ENCODE results near the gene MED10. TPM values are rescaled to one million over a fixed set of nuclear protein-coding genes. Genes with fewer than 3 reads are reported as not detected.
A peak's percentile ranks its signal among the peaks of the same experiment; 100 is the strongest.

Gene MED10
- total RNA-seq, 1 experiment from 2014 or later, result 34.0 TPM

DNA sequence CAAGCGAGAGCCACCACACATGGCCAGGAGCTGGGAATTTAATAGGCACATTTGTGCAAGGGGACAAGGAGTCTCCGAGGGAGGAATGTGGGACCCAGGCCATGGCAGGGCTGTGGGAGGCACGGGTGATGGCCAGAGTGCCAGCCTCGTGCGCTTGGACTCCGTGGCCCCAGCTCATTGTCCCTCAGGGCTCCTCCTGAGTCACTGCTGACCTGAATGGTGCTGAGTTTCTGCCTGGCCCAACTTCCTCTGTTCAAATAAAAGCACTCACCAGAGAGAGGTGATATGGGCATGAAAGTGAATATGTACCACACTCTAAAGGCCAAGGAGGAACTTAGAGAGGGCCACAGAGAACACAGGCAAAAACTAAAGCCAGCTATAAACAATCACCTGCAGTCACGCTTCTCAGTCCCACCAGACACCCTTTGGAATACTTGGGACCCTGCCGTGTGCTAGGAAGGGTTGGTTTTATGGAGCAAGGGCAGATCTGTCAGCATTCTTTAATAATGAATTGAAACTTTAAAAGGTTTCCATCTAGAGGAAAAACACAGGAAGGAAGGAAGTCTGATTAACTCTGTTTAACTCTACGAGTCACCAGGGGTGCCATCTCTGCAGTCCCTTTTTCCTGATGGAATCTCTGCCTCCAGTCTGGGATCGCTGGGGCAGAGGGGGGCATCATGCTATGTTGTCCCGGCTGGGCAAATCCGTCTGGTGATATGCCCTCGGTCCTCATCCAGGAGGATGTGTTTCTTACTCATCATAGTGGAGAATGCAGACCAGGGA, 45.2 kb upstream of the MED10 start:
- ATAC-seq, result no peak

DNA sequence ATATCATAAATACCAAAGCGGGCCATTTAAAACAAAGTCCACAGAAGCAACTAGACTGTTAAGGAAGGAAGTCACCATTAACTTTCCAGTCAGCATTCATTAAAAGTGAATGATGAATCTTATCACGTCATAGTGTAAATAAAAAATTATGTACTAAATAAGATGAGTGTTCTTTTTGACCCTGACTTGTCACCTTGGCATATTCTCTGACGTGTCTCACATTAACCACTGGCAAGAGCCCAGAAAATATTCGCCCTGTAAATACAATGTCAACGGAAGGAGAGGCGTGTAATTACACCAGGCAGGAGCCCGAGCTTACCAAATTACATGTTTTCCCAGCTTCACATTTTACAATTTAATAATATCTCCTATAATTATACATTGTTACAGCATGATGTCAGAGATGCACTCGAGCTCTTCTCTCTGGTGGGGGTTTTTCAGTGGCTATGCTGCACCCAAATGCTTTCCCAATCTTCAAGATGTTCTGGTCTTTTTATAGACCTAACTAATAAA, 41.0 kb upstream of the MED10 start:
- DNase-seq (ENCODE audit: low read depth, low spot score), result peak; percentile 18
- in situ Hi-C loops (cut with HindIII; ENCODE audit: low pct_unique_long_range_greater_than_20kb, low sequenced_read_pairs) (no loop called here), intact Hi-C loops (cut with micrococcal nuclease; ENCODE audit: unreplicated experiment) (no loop called here)
- CTCF ChIA-PET, result interaction anchor here (0.6 kb wide), 1 partner anchor 38 kb away, joined by 3 read pairs; no protein-coding TSS in a partner anchor
- Histone ChIP-seq H3K4me3 (ENCODE audit: low read depth in 2 of 2, low read length in 2 of 2) (no peak overlapping the region), H3K36me3 (ENCODE audit: control insufficient read depth, insufficient read depth, low read length) (no peaks in the 10 kb centered on the region), H3K27ac (ENCODE audit: low read length) (no peak overlapping the region), H3K9me3 (ENCODE audit: control insufficient read depth, insufficient read depth, low read depth, low read length) (no peaks in the 10 kb centered on the region), H3K4me1 (ENCODE audit: control insufficient read depth, insufficient read depth, low read length) (no peaks in the 10 kb centered on the region), H3K27me3 (ENCODE audit: control insufficient read depth, insufficient read depth, low read length) (no peaks in the 10 kb centered on the region)
- no TSS peak for BruUV-seq (replicated peaks)
- no peak for ATAC-seq
- POLR2A ChIA-PET, result no interaction called here
- TF ChIP-seq POLR2AphosphoS5 (IDR thresholded peaks at IDR 0.05; ENCODE audit: low read depth, low read length) (no peak), SIN3A (IDR thresholded peaks at IDR 0.05; ENCODE audit: borderline replicate concordance, insufficient read depth, low read depth, low read length) (no peak), TCF7L2 (IDR thresholded peaks at IDR 0.05; ENCODE audit: low read depth, low read length) (no peak)
- TF ChIP-seq, protein P1, sequence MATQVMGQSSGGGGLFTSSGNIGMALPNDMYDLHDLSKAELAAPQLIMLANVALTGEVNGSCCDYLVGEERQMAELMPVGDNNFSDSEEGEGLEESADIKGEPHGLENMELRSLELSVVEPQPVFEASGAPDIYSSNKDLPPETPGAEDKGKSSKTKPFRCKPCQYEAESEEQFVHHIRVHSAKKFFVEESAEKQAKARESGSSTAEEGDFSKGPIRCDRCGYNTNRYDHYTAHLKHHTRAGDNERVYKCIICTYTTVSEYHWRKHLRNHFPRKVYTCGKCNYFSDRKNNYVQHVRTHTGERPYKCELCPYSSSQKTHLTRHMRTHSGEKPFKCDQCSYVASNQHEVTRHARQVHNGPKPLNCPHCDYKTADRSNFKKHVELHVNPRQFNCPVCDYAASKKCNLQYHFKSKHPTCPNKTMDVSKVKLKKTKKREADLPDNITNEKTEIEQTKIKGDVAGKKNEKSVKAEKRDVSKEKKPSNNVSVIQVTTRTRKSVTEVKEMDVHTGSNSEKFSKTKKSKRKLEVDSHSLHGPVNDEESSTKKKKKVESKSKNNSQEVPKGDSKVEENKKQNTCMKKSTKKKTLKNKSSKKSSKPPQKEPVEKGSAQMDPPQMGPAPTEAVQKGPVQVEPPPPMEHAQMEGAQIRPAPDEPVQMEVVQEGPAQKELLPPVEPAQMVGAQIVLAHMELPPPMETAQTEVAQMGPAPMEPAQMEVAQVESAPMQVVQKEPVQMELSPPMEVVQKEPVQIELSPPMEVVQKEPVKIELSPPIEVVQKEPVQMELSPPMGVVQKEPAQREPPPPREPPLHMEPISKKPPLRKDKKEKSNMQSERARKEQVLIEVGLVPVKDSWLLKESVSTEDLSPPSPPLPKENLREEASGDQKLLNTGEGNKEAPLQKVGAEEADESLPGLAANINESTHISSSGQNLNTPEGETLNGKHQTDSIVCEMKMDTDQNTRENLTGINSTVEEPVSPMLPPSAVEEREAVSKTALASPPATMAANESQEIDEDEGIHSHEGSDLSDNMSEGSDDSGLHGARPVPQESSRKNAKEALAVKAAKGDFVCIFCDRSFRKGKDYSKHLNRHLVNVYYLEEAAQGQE (IDR thresholded peaks at IDR 0.05; ENCODE audit: insufficient read depth in 1 of 2, low read depth in 2 of 2, low read length in 1 of 2), result no peak
- TF ChIP-seq, protein P2, sequence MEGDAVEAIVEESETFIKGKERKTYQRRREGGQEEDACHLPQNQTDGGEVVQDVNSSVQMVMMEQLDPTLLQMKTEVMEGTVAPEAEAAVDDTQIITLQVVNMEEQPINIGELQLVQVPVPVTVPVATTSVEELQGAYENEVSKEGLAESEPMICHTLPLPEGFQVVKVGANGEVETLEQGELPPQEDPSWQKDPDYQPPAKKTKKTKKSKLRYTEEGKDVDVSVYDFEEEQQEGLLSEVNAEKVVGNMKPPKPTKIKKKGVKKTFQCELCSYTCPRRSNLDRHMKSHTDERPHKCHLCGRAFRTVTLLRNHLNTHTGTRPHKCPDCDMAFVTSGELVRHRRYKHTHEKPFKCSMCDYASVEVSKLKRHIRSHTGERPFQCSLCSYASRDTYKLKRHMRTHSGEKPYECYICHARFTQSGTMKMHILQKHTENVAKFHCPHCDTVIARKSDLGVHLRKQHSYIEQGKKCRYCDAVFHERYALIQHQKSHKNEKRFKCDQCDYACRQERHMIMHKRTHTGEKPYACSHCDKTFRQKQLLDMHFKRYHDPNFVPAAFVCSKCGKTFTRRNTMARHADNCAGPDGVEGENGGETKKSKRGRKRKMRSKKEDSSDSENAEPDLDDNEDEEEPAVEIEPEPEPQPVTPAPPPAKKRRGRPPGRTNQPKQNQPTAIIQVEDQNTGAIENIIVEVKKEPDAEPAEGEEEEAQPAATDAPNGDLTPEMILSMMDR (IDR thresholded peaks at IDR 0.05), result no peak

More for the DNA sequence above, 45.2 kb upstream of the MED10 start:
- DNase-seq (ENCODE audit: low read depth, low spot score), result no peak
- H3K36me3 ChIP-seq (ENCODE audit: control insufficient read depth, insufficient read depth, low read length), result no peaks in the 10 kb centered on the region
- H3K4me3 ChIP-seq (ENCODE audit: low read depth in 2 of 2, low read length in 2 of 2), result no peak overlapping the region
- TF ChIP-seq POLR2AphosphoS5 (IDR thresholded peaks at IDR 0.05; ENCODE audit: low read depth, low read length) (no peak), SIN3A (IDR thresholded peaks at IDR 0.05; ENCODE audit: borderline replicate concordance, insufficient read depth, low read depth, low read length) (no peak), TCF7L2 (IDR thresholded peaks at IDR 0.05; ENCODE audit: low read depth, low read length) (no peak)
- TF ChIP-seq, protein P1 (IDR thresholded peaks at IDR 0.05; ENCODE audit: insufficient read depth in 1 of 2, low read depth in 2 of 2, low read length in 1 of 2), result no peak
- TF ChIP-seq, protein P2 (IDR thresholded peaks at IDR 0.05), result no peak
- in situ Hi-C loops (cut with HindIII; ENCODE audit: low pct_unique_long_range_greater_than_20kb, low sequenced_read_pairs), result no loop called here
- no peaks in the 10 kb centered on the region for H3K9me3 ChIP-seq (ENCODE audit: control insufficient read depth, insufficient read depth, low read depth, low read length)
- intact Hi-C loops (cut with micrococcal nuclease; ENCODE audit: unreplicated experiment), result no loop called here
- BruUV-seq (replicated peaks), result no TSS peak
- no peaks in the 10 kb centered on the region for H3K4me1 ChIP-seq (ENCODE audit: control insufficient read depth, insufficient read depth, low read length)
- CTCF ChIA-PET, result no interaction called here
- no peak overlapping the region for H3K27ac ChIP-seq (ENCODE audit: low read length)
- H3K27me3 ChIP-seq (ENCODE audit: control insufficient read depth, insufficient read depth, low read length), result no peaks in the 10 kb centered on the region
- POLR2A ChIA-PET, result interaction anchor here (0.5 kb wide), 1 partner anchor 12 kb away, joined by 10 read pairs; no protein-coding TSS in a partner anchor
